ENCODE measurements around the gene KPNA2. TPM values are rescaled to one million over a fixed set of nuclear protein-coding genes. Genes with fewer than 3 reads are reported as not detected.
"Not testable (repeated sequence)": the region's sequence is repeated elsewhere in the genome, so short reads cannot be mapped to it uniquely, and the experiment has no call there.

The KPNA2 gene
- total RNA-seq, 2 experiments from 2014 or later, result 165 to 180 TPM

- H3K27me3 Mint-ChIP-seq, result no peaks in the 10 kb centered on the region
- intact Hi-C loops (cut with micrococcal nuclease), result no loop called here
- DNase-seq (no peak), ATAC-seq (no peak)
- ChIA-PET CTCF (interaction anchor here (1.0 to 1.7 kb wide), 5 partner anchors 8 to 182 kb away, joined by 3 to 6 read pairs (median 4); no protein-coding TSS in a partner anchor), POLR2A (interaction anchor here (1.0 to 1.5 kb wide), 10 partner anchors 9 to 303 kb away, joined by 3 to 8 read pairs (median 4); partner anchors contain the start of gene KPNA2)
- peak; percentile 4 for TF ChIP-seq CTCF (IDR thresholded peaks at IDR 0.05)
- H3K27ac Mint-ChIP-seq, result peak overlapping the region; percentile 89
- H3K4me1 Mint-ChIP-seq (ENCODE audit: low read depth), result peaks cover 11% of the 10 kb centered on the region
- no peaks in the 10 kb centered on the region for H3K9me3 Mint-ChIP-seq
- peaks cover 2% of the 10 kb centered on the region for H3K36me3 Mint-ChIP-seq (ENCODE audit: low read depth)
- peak overlapping the region; percentile 80 for H3K4me3 Mint-ChIP-seq
Measured at GRCh38 chr17:68020409-68020756, 15.2 kb upstream of the KPNA2 start.

GRCh38 chr17:68020791-68021190 lies 14.7 kb upstream of the KPNA2 start:
- DNase-seq; H3K36me3 Mint-ChIP-seq (ENCODE audit: low read depth); H3K27me3 Mint-ChIP-seq; H3K9me3 Mint-ChIP-seq; intact Hi-C loops (cut with micrococcal nuclease); ATAC-seq: not testable (repeated sequence)
- Mint-ChIP-seq H3K4me1 (ENCODE audit: low read depth) (peaks cover 11% of the 10 kb centered on the region), H3K4me3 (peak overlapping the region; percentile 80), H3K27ac (peak overlapping the region; percentile 89)
- ChIA-PET CTCF (interaction anchor here (1.7 kb wide), 1 partner anchor 13 kb away, joined by 6 read pairs; no protein-coding TSS in a partner anchor), POLR2A (interaction anchor here (1.0 to 1.5 kb wide), 7 partner anchors 9 to 304 kb away, joined by 3 to 8 read pairs (median 7); partner anchors contain the start of gene KPNA2)

GRCh38 chr17:68021963-68022362 lies 13.6 kb upstream of the KPNA2 start:
- Mint-ChIP-seq H3K27ac (no peak overlapping the region), H3K36me3 (ENCODE audit: low read depth) (peaks cover 2% of the 10 kb centered on the region), H3K4me1 (ENCODE audit: low read depth) (peaks cover 11% of the 10 kb centered on the region), H3K9me3 (no peaks in the 10 kb centered on the region), H3K4me3 (peak overlapping the region; percentile 7), H3K27me3 (no peaks in the 10 kb centered on the region)
- intact Hi-C loops (cut with micrococcal nuclease), result no loop called here
- DNase-seq, result no peak
- ATAC-seq, result no peak
- TF ChIP-seq CTCF (IDR thresholded peaks at IDR 0.05), result no peak
- POLR2A ChIA-PET, result no interaction called here
- CTCF ChIA-PET, result no interaction called here

- DNase-seq; ATAC-seq; POLR2A ChIA-PET; H3K27ac Mint-ChIP-seq; H3K9me3 Mint-ChIP-seq; CTCF ChIA-PET; intact Hi-C loops (cut with micrococcal nuclease); H3K36me3 Mint-ChIP-seq (ENCODE audit: low read depth); H3K4me3 Mint-ChIP-seq; H3K27me3 Mint-ChIP-seq: not testable (repeated sequence)
- peaks cover 11% of the 10 kb centered on the region for H3K4me1 Mint-ChIP-seq (ENCODE audit: low read depth)
Measured at GRCh38 chr17:68022547-68022946, 13.0 kb upstream of the KPNA2 start.

GRCh38 chr17:68029512-68030215 lies 5.9 kb upstream of the KPNA2 start:
- H3K9me3 Mint-ChIP-seq, result no peaks in the 10 kb centered on the region
- CTCF ChIA-PET, result no interaction called here
- H3K4me3 Mint-ChIP-seq, result no peak overlapping the region
- H3K4me1 Mint-ChIP-seq (ENCODE audit: low read depth), result no peaks in the 10 kb centered on the region
- H3K27ac Mint-ChIP-seq, result no peak overlapping the region
- ATAC-seq, result no peak
- H3K27me3 Mint-ChIP-seq, result no peaks in the 10 kb centered on the region
- DNase-seq, result no peak
- intact Hi-C loops (cut with micrococcal nuclease), result no loop called here
- TF ChIP-seq CTCF (IDR thresholded peaks at IDR 0.05), result no peak
- POLR2A ChIA-PET, result interaction anchor here (1.5 kb wide), 2 partner anchors 9 to 10 kb away, joined by 5 to 7 read pairs; no protein-coding TSS in a partner anchor
- H3K36me3 Mint-ChIP-seq (ENCODE audit: low read depth), result no peaks in the 10 kb centered on the region

All from activated CD8-positive, alpha-beta T cell treated with anti-CD3 and anti-CD28 coated beads for 36 hours (primary cell).